CD4-positive, alpha-beta T cell treated with Interferon alpha-2 for 1 hour (primary cell): ENCODE measurements around the gene RPL18.
A peak's percentile ranks its signal among the peaks of the same experiment; 100 is the strongest.
"Not testable (repeated sequence)": the region's sequence is repeated elsewhere in the genome, so short reads cannot be mapped to it uniquely, and the experiment has no call there.

Source experiments
- DNase-seq, 2 donors: peaks; one replicate each; pipeline ENCODE4 v3.0.0-alpha.2; 2020 to 2022

Gene RPL18

GRCh38 chr19:48644355-48644754 is 25.4 kb upstream of the RPL18 start:
- DNase-seq: no peak

DNA sequence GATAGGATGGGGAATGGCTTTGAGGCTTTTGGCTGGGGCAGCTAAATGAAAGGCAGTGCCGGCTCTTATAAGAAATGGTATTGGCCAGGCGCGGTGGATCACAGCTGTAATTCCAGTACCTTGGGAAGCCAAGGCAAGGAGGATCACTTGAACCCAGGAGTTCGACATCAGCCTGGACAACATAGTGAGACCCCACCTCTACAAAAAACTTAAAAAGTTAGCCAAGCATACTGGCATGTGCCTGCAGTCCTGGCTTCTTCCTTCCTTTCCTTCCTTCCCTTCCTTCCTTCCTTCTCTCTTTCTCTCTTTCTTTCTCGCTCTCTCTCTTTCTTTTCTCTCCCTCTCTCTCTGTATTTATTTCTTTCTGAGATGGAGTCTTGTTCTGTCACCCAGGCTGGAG is 23.9 kb upstream of the RPL18 start:
- DNase-seq: no peak

GRCh38 chr19:48641850-48642249 is 22.9 kb upstream of the RPL18 start:
- no peak for DNase-seq

DNA sequence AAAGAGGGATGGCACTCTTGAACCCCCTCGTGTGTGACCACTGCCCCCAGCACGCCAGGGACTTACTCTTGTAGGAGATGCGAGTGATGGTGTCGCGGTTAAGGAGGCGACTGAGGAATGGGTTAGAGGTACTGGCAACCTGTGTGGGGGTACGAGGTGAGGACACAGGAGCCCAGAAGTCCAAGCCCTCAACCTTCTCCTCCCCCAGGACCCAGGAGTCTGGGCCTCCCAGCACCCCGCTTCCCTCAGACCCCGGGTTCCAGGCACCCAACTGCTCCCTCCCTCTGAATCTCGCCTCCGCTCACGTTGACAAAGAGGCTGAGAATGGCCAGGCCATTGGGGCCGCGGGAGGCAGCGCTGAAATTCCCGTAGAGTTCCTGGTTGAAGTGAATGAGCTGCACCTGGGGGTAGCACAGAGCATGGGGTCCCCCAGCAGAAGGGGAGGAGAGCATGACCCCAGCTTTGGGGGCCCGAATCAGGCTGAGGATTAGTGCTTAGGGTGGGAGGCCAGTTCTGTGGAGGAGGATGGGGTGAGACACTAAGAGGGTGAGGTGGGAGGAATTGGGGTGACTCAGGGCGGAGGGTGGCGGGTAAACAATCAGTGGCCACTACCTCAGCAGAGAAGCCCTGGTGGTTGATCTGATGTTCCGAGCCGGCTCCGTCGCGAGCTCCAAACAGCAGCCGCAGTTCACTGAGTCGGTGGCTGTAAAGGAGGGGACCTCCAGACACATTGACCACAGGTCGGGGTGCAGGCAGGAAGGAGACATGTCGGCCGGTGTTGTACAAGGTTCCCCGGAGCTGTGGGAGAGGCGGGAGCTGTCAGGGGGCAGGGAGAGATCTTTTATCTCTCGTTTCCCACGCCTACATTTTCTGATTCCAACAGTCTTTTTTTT is 20.8 kb upstream of the RPL18 start:
- peak in 1 of 2 donors; percentile 45 for DNase-seq

DNA sequence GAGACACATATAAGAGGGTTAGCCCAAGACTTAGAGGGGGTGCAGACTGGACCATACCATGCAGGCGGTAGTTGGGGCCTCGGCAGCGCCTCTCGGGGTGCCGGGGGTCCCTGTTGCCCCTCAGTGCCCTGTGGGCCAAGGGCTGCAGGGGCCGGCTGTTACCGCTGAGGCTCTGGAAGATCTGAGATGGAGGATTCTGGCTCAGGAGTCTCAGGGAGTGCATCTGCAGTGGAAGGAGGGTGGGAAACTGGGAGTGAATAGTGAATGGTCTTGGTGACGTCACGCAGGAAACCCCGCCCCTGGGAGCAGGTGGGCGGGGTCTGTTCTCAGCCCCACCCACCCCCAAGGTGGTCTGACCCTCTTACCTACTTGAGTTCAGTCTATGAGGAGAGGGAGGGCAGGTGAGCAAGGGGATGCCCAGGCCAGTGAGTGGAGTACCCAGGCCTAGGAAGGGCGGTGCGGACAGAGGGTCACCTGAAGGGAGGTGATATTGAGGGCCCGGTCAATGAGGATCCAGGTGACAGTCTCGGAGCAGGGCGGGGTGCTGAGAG is 19.9 kb upstream of the RPL18 start:
- DNase-seq: no peak

DNA sequence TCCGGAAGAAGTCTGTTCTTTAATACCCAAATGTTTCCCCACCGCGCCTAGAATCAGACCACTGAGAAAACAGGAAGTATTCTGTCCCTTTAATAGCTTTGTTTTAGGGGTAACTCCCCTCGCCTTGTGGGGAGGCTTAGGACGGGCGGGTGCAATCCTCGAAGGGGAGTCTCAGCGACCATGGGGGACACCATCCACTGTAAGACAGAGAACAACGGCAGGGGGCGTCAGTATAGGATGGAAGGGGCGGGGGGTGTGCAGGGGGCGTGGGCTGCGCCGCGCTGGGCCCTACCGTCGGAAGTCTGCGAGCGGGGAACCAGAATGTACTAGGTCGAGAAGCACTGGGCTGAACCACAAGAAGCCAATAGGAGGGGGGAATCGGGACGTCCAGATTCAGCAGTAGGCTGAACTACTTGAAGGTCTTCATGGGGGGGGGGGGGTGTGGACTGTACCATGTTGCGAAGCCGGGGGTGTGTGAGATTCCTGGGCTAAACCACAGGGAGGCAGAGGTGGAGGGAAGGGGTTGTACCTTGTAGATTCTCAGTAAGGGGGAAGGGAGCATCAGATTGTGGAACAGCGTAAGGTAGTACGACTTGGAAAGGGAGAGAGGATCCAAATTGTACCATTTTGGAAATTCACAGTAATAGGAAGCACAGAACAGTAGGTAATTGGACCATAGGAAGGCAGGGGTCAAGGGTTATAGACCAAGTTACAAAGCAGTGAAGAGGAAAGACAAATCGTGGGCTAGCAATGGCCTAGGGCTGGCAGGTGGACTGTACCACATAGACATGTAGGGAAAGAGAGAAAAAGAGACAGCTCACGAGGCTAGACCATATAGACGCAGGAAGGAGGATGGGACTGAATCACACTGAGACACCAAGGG is 19.2 kb upstream of the RPL18 start:
- DNase-seq: peak; percentile 94

GRCh38 chr19:48637449-48637947 is 18.5 kb upstream of the RPL18 start:
- DNase-seq: peak; percentile 100

- peak in 1 of 2 donors; percentile 33 for DNase-seq
Measured at GRCh38 chr19:48636859-48637448, 18.0 kb upstream of the RPL18 start, which contains the start of gene DBP. DBP (minus strand) TSS chr19:48637379; CDS start chr19:48636994, 385 bp downstream.

GRCh38 chr19:48635966-48636858 is 17.2 kb upstream of the RPL18 start:
- peak in 1 of 2 donors; percentile 42 for DNase-seq

DNA sequence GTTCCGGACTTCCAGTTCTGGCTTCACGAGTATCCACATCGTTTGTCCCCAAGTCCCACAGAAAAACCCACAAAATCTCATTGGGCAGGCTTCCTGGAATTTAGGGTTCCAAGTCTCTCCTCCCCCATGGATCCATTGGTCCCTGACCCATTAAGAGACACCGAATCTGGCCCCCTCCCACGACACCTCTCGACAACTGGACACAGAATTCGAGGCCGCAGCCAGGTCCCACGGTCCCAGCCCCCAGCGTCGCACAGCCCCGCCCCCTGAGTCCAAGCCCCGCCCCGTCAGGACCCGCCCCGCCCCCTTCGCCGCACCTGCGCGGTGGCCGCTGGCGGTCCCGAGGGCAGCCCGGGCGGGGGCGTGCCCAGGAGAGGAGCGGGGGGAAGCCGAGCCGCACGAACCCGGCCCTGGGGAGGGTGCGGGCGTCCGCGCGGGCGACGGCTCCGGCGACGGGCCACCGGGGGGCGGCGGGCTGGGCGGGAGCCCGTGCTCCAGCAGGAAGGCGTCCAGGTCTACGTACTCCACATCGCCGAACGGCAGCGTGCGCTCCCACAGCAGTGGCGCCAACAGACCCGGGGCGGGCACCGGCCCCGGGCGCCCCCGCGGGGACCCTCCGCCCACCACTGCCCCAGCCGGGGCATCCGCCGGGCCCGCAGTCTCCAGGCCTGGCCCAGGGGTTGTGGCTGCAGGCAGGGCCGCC is 16.4 kb upstream of the RPL18 start:
- DNase-seq: peak; percentile 64 to 78

- DNase-seq: peak; percentile 93 to 94
Measured at GRCh38 chr19:48634424-48635262, 15.7 kb upstream of the RPL18 start.

GRCh38 chr19:48634036-48634342 is 15.0 kb upstream of the RPL18 start:
- DNase-seq: no peak

- no peak for DNase-seq
Measured at GRCh38 chr19:48633148-48634035, 14.4 kb upstream of the RPL18 start.

DNA sequence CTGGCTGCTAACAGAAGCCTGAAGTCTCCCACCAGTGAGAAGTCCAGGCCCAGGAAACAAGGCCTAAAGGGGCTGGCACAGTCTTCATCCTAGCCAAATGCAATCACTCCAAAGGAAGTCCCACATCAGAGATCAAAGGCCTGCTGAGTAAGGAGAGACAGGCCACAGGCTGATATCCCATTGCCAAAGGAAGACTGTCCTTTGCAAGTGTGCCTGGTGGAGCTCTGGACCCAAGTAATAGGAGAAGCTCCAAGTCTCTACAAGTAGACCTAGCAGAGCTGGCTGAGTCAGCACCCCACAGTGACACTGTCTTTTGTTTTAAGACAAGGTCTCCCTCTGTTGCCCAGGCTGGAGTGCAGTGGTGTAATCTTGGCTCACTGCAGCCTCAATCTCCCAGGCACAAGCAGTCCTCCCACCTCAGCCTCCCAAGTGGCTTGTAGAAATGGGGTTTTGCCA is 13.7 kb upstream of the RPL18 start:
- no peak for DNase-seq

DNA sequence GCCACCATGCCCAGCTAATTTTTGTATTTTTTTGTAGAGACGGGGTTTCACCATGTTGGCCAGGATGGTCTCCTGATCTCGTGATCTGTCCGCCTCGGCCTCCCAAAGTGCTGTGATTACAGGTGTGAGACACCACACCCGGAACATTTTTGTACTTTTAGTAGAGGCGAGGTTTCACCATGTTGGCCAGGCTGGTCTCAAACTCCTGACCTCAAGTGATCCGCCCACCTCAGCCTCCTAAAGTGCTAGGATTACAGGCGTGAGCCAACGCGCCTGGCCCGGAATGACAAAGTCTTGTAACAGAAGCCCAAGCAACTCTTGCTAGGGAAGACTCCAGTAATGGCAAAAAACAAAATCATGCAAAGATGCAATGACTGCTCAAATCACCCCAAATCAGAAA is 13.3 kb upstream of the RPL18 start:
- DNase-seq: not testable (repeated sequence)

GRCh38 chr19:48631225-48631624 is 12.2 kb upstream of the RPL18 start:
- no peak for DNase-seq

- DNase-seq: no peak
Measured at GRCh38 chr19:48630296-48631063, 11.5 kb upstream of the RPL18 start.
